ENCODE data around the gene SEC11C. TPM values are rescaled to one million over a fixed set of nuclear protein-coding genes. Genes with fewer than 3 reads are reported as not detected.

SEC11C gene
- total RNA-seq, 1 donor from 2014 or later = 55.3 TPM

Other genes with a start within 250 kb of the SEC11C start
- not detected for gene GRP, start 80.3 kb downstream of the SEC11C start, total RNA-seq
- gene RAX, start 133.6 kb downstream of the SEC11C start, total RNA-seq = not detected
- not detected for gene CPLX4, start 178.8 kb downstream of the SEC11C start, total RNA-seq
- 88.5 TPM for gene LMAN1, start 219.4 kb downstream of the SEC11C start, total RNA-seq